Pulmonary artery endothelial cell (primary cell): ENCODE measurements around the gene NFKBIE. TPM values are rescaled to one million over a fixed set of nuclear protein-coding genes. Genes with fewer than 3 reads are reported as not detected.
A peak's percentile ranks its signal among the peaks of the same experiment; 100 is the strongest.

ENCODE experiments used
- DNase-seq: peaks from one replicate; pipeline ENCODE4 v3.0.0-alpha.2; 2011; ENCODE audit warnings: low read depth, low spot score
- total RNA-seq: library from RNA; depleted of rRNA; stranded (reverse); fragments of >200 nt; gene quantifications from 2 replicates; pipeline ENCODE4 v1.2.3, GENCODE V29; 2014

NFKBIE gene
- total RNA-seq, 1 donor from 2014 or later, result 9.6 TPM

DNA sequence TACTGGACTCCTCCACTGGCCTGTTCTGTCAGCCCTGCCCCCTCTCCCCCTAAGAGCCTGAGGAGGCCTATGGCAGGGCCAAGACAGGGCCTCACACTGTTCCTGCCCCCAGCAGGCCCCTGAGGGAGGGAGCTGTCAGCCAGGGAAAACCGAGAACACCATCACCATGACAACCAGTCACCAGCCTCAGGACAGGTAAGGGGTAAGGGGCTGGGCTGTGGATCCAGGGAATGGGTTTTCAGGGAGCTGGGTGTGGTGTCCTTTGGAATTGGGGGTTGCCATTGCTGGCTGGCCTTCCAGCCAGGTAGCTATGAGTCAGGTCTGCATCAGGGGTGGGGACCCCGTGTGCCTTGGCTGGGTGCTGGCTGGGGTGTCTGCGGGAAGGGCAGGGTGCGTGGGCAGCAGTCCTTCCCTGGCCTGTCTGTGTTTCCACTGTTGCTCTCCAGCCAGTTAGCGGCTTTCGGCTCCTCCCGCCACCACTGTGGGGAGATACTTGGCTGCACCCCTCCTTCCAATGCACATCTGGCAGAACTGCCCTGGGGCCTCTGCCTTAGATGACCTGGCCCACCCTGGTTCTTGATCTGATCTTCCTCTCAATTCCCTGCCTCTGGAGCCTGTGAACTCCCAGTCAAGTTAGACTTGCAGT lies 38.1 kb downstream of the NFKBIE start:
- DNase-seq, result no peak

DNA sequence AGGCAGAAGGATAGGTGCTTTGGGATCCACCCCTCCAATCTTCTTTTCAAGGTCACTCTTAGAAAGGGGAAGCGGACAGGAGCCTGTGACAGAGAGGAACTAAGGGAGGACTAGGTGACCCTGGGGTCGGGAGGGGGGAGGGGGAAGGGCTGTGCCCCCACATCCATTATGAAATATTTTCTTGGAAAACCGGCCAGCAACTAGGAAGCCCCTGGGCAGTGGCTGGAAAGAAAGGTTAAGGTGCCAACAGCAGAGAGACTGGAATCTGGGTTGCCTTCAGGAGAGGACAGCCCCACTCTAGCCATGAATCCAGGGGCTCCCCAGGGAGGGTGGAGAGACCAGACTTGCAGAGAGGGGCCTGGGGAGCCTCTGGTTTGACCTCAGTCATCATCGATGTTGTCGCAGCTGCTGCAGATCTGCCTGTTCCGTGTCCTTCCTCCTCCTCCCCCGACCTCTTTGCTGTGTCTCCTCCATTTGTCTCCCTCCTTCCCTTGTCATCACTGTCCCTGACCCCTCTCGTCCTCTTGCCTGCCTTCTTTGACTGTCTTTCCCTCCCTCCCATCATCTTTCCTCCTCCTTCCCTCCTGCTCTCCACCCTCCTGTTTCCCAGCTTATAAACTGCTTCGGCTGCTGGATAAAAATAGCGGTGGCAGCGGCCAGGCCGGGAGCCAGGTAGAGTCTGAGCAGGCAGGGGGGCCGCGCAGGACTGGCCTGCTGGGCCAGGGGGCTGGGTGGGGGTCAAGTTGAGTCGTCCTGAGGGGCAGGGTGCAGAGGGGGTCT lies 38.8 kb downstream of the NFKBIE start:
- DNase-seq, result no peak

DNA sequence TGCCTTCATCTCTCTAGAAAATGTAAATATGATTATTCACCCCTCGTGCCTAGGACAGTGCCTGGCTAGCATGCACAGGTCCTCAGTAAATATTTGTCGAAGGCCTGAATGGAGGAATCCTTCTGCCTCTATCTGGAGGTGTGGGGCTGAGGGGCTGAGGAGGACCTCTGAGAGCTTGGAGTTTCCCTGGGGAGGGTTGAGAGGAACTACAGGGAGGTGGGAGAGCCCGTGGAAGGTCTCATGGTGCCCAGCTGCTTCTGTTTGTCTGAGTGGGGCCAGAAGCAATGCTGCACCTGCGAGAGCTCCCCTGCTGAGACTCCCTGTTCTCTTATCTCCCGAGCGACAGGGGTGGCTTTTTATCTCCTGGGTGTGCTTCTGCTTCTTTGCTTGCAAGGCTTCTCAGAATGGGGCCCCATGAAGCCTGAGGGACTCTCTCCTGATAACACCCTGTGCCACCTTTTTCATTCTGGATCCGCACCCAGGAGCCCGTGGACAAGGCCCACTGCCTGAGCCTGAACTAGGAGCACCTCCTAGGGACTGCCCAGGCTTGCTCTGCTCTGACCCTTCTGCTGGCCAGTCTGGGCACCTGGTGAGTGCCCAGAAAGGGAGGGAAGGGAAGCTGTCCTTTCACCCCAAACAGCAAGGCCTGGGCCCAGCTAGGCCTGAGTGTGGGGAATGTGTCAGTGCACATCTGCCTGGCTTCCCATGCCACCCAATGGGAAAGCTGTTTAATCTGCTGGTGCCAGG lies 39.6 kb downstream of the NFKBIE start:
- no peak for DNase-seq

DNA sequence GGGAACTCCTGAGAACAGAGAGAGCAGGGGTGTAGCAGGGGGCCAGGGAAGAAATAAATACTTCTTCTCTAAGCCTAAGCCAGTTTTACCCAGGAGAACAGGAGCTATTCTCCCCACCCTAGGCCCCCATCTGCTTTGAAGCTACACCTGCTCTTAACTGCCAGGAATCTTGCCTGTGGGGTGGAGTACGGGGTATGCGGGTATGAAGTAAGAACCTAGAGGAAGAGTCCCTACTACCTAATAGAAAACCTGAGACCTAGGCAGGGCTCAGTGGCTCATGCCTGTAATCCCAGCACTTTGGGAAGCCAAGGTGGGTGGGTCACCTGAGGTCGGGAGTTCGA lies 40.4 kb downstream of the NFKBIE start:
- no peak for DNase-seq

DNA sequence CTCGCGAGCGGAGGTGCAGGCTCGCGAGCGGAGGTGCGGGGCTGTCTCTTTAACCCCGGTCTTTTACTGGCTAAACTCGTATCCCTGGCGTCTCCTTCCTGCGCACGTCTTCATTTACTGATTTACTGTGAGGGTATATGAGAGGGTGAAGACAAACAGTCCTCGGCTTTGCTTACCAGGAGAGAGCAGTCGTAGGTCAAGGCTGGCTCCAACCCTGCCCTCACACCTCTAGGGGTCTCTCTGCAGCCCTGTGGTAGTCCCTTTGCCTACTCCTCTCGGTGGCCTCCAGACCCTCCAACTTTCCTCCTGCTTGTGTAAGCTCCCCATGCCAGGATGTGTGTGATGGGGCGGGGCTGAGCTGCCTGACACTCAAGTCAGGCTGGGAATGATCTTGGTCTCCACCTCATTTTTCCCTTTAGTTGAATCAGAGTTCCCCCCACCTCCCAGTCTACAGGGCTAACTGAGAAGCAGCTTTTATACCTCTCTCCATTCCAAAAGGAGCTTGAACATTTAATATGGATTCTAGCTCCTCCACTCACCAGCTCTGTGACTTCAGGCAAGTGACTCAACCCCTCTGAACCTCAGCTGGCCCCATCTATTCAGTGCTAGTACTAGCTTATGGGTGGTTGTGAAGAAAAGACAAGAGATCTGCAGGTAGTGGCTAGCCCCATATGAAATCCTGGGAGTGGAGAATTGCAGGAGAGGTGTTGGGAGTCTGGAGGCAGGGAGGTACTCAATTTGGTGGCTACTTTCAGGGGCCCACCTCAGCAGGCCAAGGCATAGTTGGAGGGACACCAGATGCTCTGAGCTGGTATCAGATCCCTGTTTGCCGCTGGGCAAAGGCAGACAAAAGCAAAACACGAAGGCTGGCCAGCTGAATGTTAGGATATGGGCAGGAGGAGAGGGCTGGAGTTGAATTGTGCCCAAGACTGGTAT lies 41.1 kb downstream of the NFKBIE start:
- no peak for DNase-seq

DNA sequence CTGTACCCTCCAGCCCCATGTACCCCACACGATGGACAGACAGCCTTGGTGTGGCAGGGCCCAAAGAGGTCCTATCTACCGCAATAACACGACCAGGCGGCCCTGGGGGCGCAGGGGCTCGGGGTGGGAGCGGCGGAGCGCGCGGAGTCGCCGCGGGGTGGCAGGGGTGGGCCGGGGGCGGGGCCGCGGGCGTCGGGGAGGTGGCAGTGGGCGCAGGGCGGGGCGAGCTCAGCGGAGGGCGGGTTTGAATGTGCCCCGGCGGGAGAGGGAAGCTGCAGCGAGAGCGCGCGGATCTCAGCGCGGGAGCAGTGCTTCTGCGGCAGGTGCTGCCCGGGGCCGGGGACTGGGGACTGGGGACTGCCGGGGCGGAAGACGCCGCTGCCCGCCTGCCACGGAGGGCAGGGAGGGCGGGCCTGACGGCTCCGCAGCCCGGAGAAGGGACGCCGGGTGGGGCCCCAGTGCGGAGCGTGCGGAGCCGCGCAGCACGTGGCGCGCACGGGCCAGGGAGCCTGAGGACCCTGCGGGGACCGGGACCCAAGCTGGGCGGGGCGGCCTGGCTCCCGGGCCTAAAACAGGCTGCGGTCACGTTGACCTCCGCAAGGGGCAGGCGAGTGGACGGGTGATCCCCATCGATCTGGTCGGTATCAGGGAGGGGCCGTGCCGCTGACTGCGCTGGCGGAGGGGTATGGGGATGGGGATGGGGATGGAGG lies 41.9 kb downstream of the NFKBIE start, which contains the start of gene SLC29A1:
TSS of gene SLC29A1 (plus strand) at position 277 of the 710 bp plus-strand sequence. CDS start 3,719 bp downstream, outside the sequence.
- no peak for DNase-seq

DNA sequence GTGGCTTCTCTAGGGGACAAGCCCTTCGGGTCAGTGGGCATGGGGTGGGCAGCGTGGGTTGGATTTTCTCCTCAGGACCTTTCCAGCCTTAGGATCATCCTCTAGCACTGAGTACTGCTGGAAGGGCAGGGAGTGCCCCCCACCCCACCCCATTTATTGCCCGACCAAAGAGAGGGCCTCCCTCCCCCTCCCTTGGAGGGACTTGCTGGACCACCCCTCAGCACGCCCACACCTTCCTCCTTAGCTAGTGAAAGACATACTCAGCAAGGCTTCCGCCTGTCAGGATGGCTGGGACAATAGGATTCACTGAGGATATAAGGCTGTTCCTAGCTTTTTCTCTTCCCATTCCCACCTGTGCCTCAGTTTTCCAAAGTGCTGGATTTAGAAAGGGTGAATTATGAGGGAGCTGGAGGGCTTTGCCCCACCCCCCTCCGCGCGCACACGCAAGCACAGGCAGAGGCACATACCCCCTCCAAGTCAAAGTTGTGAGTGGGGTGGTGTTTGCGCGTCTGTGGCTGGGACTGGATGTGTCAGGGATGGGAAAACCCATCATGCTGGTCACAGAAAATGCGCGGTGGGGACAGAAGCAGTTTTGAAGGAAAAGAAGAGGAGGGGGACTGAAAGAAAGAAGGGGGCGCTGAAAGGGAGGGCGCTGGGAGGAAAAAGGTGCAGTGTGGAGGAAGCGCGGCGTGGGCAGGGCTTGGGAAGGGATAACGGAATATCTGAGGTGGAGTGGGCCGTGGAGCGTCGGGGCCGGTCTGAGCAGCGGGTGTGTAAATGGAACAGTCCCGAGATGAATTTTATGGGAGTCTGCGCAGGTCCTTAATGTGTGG lies 42.6 kb downstream of the NFKBIE start:
- DNase-seq, result no peak

DNA sequence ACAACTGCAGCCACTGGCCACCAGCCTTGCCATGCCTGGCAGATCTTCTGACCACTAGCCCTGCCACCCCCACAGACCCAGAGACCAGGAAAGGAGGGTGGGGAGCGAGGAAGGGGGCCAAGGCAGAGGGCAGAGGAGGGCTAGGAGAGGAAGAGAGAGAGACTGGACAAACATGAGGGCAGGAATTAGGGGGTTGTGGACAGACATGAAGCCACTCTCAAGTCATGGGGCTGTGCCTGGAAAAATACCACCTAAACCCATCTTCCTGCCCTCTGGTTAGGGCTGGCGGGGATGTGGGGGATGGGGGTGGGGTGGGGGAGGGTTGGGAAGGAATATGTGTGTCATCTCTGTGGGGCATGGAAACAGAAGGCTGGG lies 43.4 kb downstream of the NFKBIE start:
- no peak for DNase-seq

DNA sequence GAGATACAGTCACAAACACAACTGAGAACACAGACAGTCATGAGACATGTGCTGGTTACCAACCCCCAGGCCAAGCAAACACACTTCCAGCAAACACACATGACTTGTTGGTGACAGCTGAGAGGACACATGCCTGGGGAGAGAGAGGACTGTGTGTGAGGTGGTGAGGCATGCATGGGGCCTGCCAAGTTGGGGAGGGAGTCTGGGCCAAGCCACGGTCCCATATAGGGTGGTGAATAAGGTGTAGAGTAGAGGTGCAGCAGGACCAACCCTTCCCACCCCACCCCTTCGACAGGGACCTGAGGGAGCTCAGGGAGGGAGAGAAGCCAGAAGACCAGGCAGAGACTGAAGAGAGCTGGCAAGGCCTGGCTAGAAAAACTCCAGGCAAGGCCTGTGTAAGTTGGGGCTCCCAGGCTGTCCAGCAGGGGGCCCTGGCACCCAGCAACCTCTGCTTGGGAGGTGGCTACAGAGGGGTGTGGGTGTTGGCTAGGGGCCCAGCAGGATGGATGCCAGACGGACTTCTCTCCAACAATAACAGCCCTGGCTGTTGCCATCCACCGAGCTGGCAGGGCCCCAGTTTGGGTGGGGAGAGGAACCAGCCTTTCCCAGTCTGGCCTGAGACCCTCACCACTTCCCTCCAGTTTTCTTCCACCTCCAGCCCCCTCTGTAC lies 43.9 kb downstream of the NFKBIE start:
- DNase-seq, result peak; percentile 81

DNA sequence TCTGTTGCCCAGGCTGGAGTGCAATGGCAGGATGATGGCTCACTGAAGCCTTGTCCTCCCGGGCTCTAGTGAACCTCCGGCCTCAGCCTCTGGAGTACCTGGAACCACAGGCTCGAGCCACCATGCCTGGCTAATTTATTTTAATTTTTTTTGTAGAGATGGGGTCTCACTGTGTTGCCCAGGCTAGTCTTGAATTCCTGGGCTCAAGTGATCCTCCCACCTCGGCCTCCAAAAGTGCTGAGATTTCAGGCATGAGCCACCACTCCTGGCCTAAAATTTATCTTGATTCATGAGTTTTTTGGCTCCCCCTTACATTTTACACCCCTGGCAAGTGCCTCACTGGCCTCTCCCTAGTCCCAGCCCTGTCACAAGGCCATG lies 44.4 kb downstream of the NFKBIE start:
- DNase-seq, result no peak

DNA sequence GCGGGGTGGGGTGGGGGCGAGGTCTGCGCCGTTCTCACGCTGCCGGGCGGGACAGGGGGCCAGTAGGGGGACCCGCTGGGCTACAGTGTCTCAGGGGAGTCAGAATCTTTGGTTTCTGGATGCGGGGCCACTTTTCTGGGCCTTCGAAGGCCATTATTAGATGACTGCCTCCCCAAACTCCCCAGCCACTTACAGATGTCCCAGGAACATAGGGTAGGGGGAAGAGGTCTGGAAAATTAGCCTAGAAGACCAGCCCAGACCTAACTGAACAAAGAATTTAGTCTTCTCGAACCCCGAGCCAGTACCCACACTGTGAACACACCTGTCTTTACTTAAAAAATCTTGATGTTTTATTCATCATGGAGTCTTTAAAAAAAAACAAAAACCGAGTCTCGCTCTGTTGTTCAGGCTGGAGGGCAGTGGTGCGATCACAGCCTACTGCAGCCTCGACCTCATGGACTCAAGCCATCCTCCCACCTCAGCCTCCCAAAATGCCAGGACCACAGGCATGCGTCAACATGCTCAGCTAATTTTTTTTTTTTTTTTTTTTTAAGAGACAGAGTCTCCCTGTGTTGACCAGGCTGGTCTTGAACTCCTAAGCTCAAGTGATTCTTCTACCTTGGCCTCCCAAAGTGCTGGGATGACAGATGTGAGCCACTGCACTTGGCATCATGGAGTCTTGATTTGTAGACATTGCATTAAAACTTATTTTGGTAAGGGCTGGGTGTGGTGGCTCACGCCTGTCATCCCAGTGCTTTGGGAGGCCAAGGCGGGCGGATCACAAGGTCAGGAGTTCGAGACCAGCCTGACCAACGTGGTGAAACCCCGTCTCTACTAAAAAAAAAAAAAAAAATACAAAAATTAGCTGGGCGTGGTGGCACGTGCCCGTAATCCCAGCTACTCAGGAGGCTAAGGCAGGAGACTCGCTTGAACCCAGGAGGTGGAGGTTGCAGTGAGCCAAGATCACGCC lies 45.3 kb downstream of the NFKBIE start:
- DNase-seq, result no peak

DNA sequence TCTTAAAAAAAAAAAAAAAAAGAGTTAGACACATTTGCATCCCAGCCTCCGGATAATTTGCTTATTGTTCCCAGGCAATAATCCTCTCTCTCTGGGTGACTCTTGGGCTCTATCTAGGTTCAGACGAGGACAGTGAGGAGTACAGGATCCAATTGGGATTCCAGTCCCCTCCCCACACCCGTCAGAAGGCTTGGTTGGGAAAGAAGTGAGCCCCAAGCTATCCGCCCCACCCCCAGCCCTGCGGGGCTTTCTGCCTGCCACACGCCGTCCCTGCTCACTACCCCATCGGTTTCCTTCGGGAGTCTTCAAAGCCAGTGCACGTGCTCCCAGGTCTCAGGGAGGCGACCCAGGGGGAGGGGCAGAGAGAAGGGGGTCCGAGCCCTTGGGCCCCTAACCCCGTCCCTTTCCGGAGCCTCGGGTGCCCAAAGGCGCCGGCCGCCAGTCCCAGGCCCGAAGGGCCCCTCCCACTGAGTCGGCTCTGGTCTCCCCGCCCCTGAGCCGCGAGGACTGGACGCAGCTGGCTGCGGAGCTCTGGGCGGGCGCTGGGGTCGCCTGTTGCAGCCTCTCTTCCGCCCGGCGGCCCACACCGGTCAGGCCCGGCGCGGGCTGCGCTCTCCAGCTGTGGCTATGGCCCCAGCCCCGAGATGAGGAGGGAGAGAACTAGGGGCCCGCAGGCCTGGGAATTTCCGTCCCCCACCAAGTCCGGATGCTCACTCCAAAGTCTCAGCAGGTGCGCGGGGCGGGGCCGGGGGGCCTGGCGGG lies 46.1 kb downstream of the NFKBIE start:
- peak; percentile 66 for DNase-seq

DNA sequence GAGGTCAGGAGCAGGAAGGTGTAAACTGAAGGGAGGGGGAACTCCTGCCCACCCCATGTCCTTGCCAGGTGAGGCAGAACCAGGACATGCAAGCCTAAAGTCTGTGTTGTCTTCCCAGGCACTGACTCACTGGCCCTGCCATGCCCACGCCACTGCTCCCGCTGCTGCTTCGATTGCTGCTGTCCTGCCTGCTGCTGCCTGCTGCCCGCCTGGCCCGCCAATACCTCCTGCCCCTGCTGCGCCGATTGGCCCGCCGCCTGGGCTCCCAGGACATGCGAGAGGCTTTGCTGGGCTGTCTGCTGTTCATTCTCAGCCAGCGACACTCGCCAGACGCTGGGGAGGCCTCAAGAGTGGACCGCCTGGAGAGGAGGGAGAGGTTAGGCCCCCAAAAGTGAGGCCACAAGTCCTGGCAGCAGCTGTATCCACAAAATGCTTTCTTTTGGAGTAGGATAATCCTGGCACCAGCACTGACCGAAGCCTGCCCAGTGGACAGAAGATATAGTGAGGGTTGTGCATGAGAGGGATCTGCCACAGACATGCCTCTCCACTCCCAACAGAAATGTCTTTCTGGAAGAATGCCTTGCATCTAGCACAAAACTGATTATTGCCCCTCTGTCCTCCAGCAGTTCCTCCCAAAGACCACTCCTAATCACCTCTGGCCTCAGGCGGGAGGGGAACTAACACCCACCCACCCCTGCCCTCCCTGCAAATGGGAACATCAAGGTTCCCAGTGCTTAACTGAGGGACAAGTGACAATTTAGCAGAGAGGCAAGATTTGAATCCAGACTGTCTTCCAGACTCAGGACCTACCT lies 47.8 kb downstream of the NFKBIE start:
- no peak for DNase-seq

DNA sequence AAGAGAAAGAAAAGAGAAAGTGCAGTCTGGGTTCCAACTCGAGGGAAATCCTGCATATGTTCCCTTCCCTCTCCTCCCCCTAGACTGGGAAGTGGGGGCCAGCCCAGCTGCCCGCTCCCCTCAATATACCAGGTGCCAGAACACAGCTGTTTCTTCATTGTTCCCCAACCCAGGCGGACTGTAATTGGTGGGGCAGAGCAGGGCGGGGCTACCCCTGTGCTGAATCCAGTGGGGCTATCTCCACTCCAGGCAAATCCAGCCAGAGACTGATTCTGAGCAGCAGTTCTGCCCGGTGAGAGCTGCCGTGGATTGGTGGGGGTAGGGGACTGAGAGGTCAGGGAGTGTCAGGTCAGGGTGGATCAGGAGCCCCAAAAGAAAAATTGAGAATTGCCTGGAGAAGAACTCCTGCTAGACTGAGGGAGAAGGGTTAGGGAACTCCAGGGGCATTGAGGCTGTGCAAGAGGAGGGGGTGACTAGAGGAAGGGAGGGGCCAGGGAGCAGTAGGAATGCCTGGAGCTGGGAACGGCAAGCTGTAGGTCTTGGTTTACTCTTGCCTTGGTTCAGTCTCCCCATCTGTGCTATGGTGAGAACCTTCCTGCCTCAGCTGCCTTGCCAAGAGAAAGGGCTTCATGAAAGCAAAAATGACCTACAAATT lies 48.5 kb downstream of the NFKBIE start, which contains the start of gene MYMX:
TSS of gene MYMX (plus strand) at position 250 of the 655 bp plus-strand sequence. CDS start 546 bp downstream, outside the sequence.
- DNase-seq, result no peak

DNA sequence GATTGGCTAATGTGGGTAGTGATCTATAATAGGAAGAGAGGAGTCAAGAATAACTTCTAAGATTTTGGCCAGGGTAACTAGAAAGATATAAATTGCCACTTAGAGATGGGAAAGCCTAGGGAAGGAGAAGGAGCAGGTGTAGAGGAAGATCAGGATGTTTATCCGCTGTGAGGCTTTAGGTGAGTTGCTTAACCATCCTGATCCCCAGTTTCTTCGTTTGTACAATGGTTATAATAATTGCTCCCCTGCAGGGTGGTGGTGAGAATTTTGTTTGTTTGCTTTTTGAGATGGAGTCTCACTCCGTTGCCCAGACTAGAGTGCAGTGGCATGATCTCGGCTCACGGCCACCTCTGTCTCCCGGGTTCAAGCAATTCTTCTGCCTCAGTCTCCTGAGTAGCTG lies 51.0 kb downstream of the NFKBIE start:
- DNase-seq, result no peak

DNA sequence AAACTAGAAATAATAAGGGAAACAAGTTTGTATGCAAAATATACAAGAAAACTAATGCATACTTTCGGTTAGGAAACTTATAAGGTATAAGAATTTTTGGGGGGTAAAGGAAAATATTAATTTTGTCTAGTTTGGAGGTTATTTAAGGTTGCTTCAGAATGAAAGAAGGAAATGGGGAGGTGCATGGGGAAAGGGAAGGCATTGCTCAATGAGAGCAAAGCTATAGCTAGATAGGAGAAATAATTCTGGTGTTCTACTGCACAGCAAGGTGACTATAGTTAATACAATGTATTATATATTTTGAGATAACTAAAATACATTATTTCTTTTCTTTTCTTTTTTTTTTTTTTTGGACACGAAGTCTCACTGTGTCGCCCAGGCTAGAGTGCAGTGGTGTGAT lies 54.1 kb downstream of the NFKBIE start:
- no peak for DNase-seq
